Activated T-cell treated with anti-CD3 and anti-CD28 coated beads, Interleukin-2, amount 50 U/mL, for 1 hour (primary cell): ENCODE results near the gene NCAPG2.

Source experiments
- DNase-seq: peaks from one replicate; pipeline ENCODE4 v3.0.0-alpha.2; 2020

Gene NCAPG2, protein sequence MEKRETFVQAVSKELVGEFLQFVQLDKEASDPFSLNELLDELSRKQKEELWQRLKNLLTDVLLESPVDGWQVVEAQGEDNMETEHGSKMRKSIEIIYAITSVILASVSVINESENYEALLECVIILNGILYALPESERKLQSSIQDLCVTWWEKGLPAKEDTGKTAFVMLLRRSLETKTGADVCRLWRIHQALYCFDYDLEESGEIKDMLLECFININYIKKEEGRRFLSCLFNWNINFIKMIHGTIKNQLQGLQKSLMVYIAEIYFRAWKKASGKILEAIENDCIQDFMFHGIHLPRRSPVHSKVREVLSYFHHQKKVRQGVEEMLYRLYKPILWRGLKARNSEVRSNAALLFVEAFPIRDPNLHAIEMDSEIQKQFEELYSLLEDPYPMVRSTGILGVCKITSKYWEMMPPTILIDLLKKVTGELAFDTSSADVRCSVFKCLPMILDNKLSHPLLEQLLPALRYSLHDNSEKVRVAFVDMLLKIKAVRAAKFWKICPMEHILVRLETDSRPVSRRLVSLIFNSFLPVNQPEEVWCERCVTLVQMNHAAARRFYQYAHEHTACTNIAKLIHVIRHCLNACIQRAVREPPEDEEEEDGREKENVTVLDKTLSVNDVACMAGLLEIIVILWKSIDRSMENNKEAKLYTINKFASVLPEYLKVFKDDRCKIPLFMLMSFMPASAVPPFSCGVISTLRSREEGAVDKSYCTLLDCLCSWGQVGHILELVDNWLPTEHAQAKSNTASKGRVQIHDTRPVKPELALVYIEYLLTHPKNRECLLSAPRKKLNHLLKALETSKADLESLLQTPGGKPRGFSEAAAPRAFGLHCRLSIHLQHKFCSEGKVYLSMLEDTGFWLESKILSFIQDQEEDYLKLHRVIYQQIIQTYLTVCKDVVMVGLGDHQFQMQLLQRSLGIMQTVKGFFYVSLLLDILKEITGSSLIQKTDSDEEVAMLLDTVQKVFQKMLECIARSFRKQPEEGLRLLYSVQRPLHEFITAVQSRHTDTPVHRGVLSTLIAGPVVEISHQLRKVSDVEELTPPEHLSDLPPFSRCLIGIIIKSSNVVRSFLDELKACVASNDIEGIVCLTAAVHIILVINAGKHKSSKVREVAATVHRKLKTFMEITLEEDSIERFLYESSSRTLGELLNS

DNA sequence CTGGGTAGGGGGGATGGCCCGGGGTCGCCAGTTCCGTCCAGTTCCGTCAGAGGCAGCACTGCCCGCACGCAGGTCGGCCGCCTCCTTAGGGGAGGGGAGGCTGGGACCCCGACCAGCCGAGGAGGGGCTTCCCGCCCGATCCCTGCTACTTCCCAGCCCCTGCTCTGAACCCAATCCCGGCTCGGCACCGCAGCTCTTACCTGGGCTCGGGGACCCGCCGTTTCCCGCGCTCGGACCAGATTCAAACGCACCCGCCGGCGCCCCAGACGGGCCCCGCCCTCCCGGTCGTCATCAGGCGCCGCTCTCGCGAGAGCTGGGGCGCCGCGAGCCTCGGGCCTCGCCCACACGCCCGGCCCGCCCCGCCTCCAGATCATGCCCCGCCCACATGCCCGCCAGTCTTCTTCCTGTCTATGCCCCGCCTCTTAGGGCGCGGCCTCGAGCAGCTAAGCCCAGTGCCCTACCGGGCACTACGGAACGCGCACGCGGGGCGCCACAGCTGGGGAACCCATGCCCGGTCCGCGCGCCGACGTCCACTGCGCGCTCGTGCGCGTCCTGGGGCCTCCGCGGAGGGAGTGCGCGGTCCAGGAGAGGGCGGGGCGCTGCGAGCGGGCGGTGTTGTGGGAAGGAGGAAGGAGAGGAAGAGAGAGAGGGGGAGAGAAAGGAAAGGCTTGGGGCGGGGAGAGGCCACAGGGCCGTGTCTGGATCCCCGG, at the start of gene NCAPG2:
NCAPG2 (minus strand) TSS at position 281 of the 710 bp plus-strand sequence. CDS start 2,905 bp downstream, outside the sequence.
- DNase-seq = peak; percentile 98

DNA sequence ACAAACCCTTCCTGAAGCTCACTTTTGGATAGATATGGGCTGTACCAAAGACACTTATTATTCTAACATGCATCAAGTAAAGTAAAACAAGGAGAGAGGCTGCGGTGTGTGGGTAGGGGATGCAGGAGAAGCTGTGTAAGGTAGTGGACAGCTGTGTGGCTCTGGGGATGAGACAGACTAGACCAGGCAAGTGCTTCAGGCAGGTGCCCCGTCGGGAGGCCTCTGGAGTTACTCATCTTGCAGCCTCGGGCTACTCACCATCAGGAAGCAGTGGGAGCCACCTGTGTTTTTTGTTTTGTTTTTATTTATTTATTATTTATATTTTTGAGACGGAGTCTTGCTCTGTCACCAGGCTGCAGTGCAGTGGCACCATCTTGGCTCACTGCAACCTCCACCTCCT, 49.3 kb upstream of the NCAPG2 start:
- no peak for DNase-seq

DNA sequence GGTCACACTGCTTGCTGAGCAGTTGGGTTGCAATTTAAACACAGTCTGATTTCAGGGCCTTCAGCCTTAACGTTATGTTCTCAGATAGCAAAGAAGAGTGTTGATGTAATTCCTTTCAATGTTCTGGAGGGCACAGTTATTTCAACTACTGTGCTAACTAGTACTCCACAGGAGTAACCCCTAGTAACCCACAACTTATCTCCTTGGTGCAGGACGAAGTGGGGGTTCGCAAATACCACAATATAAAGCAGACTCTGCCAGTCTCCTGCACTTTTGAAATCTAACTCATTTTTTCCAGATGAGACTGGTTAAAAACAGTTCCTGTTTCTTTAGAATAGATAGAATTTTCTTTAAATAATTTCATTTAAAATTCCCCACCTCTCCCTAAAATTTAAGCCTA, 47.1 kb upstream of the NCAPG2 start:
- DNase-seq = no peak

DNA sequence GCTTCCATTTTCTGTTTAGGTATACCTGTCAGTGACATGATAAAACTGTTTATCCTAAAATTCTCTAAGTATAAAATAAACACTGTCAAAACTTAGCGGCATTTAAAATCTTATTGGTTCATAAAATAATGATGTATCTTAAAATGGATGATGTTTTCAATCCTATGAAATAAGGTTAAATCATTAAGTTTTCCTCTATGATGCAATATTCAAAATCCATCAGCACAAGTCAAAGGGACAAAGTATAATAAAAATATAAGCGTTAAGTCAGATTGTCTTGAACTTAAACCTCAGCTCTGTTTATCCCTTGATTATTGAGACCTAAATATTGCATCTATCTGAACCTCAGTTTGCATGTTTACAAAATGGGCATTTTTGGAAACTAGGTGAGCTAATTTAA, 46.6 kb upstream of the NCAPG2 start:
- no peak for DNase-seq

DNA sequence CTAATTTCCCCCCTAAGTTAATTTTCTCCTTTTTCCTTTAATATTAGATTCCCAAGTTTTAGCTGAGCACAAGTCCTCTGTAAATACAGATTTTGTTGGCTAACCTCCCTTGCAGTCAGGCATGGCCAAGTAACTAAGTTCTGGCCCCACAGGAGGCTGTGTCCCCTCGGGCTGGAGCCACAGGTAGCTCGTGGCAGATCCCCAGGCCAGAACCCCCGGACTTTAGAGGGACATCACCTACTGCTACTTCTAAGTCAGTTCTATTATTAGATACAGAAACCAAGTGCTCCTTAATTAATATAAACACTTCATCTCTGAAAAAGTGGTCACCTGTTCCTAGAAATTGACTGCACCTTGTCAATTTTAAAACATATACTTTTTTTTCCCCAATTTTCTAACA, 46.1 kb upstream of the NCAPG2 start:
- DNase-seq = no peak

DNA sequence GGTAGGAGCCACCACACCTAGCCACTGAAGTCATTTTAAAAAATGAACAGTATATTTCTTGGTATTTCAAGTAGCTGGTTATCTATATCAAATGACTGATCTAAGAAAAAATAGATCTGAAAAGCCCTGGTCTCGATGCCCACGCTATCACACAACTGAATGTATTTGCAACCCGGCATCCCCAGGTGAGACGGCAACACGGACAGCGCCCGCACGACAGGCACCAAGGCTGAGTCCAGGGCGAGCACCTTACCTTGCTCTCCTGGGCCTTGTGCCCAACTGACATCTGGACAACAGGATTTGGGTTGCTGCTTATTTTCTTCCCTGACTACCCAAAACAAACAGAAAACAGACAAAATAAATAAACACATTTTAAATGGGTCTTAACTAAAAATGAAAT, 44.8 kb upstream of the NCAPG2 start:
- DNase-seq = no peak

DNA sequence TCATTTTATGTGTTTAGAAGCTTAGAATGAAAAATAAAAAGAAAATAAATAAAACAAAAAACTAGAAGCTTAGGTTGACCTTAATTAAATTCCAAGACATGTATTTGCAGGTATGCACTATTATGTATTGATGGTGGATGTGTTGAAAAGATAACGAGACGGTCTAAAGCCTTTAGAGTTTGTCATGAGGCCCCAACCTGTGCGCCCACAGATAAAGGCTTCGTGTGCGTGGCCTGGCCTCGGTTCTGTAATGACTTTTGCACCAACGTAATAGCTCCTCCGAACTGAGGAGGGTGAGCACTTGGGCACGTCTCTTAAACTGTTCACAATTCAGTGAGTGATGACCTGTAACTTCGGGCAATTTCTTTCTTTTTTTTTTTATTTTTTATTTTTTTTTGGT, 43.7 kb upstream of the NCAPG2 start:
- DNase-seq = no peak

DNA sequence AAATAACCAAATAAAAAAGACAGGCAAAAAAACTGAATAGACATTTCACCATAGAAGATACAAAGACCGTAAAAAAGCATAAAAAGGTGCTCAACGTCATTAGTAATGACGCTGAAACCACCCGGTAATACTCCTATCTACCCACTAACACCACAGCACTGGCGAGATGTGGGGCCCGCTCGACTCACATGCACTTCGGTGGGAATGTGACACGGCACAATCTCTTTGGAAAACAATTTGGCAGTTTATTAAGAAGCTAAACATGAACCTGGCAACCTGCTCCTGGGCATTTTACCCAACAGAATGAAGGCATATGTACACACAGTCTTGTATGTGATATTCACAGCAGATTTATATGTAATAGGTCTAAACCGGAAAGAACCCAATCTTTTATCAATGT, 42.8 kb upstream of the NCAPG2 start:
- DNase-seq = no peak

DNA sequence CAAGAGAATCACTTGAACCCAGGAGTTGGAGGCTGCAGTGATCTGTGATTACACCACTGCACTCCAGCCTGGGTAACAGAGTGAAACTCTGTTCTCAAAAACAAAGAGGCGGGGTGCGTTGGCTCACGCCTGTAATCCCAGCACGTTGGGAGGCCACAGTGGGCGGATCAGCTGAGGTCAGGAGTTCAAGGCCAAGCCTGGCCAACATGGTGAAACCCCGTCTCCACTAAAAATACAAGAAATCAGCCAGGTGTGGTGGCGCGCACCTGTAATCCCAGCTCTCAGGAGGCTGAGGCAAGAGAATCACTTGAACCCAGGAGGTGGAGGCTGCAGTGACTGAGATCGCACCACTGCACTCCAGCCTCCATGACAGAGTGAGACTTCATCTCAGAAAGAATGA, 42.4 kb upstream of the NCAPG2 start:
- DNase-seq = no peak

DNA sequence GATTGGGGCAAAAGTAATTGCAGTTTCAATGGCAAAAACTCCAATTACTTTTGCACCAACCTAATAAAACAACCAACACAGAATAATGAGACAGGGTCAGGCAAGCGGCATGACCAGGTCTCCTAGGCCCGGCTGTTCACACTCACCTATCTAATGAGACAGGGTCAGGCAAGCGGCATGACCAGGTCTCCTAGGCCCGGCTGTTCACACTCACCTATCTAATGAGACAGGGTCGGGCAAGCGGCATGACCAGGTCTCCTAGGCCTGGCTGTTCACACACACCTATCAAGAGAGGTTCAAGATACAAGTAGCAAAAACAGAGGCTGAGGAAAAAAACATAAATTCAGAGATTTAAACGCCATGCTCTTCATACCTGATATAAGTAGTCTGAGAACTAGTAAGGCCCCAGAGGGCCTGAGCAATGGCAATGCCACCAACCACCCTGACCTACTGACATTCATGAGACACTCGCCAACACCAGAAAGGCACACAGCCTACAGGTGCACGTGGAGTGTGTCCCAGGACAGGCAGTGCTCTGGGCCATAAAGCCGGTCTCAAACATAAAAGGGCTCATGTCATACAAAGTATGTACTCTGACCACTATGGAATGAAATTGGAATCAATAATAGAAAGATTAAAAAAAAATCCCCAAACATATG, 40.6 kb upstream of the NCAPG2 start:
- DNase-seq = no peak

DNA sequence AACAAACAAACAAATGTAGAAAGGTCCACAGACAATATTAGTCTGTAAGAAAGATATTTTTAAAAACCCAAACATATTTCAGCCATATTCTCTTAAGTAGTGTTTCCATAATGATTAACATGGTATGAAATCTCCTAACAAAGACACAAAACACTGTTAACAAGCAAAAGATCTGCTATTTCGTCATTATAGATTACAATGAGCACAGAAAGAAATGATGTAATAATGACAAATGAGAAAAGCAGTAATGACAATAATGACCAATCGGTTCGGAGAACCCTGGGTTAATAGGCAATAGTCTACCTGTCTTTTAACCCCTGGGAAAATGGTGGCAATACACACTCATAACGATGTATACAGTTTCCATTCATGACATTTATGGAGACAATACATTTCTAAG, 39.5 kb upstream of the NCAPG2 start:
- no peak for DNase-seq

DNA sequence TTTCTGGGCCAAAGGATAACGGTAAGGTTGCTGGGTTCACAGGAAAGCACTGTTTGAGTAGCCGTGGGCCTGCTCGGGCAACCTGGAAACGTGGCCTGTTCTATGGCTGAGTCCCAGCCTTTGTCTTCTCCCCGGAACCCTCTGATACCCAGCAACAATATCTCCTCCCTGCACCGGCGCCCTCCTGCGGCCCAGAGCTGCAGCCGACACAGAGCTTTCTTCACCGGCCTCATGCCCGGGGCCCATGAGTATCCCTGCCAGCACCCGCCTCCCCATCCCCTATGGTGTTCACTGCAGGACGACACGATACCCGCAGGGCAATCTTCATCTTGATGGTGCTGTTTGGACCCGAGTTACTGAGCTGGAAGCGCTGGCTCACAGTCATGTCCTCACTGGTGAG, 38.6 kb upstream of the NCAPG2 start:
- no peak for DNase-seq

DNA sequence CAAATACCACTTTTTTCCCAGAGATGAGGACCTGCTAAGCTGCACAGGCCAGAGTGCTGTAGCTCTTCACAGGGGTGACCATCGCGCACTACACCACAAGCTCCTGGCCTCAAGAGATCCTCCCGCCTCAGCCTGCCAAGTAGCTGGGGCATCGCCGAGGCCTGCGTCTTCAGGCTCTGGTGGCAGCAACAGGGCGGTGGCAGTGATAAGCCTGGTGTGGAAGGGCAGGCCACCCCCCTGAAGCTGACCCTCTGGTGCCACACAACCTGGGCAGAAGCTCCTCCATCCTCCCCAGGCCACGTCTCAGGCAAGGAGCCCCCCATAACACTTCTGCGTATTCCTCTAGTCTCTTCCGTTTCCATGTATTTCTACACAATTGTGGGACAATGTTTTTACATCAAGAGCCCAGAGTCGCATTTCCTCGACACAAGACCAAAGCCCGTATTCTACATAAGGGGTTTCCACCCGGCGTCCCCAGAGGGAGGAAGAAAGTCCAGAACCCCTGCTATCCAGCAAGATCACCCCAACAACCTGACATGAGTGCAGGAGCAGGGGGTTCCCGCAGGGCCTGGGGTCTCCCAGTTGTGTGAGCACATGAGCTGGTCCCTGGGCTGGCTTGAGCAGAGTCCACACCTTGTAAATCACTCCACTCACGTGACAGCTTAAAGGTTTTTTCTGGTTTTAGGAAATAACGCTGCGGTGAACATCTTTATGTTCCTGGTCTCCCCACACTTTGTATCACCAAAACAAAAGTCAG, 37.6 kb upstream of the NCAPG2 start:
- DNase-seq = no peak

DNA sequence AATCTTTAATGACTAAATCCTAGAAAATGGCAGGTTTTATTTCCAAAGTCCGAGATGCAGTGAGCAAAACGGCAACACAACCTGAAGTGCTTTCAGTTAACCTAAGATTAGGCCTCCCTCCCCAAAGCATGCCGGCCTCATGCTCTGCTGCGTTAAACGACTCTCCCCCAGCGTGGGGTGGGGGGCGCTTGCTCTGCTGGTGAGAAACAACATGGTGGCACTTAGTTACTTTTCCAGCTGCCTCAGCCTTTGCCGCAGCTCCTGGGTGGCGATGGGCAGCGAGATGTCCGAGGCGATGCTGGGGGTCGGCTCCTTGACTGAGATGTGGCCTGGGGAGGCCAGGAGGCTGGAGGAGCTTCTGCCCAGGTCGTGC, 36.7 kb upstream of the NCAPG2 start:
- DNase-seq = no peak

DNA sequence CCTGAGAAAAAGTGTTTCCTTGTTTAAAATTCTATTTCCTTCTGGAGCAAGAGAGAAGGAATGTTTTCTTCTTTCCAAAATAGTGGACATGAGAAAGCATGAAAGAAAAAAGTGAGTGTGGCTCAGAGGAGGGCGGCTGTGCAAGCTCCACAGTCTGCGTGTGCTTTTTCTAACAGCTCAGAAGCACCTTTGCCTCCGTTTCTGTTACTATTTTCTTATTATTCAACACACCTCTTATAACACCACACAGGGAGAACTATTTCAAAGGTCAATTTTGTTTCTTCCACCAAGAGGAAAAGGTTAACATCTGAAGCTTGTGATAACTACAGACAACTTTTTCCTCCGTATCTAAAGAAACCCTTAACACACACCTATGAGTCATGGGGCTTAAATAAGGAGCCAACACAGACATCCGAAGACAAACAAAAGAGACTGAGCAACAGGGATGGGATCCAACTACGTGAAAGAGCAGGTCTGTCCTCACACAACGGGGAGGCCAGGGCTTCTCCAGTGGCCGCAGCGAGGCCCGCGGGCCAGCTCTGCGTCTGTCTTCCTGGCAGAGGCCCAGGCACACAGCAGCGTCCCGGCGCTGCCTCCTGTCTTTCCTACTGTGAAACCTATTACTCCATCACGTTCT, 36.2 kb upstream of the NCAPG2 start:
- DNase-seq = no peak

DNA sequence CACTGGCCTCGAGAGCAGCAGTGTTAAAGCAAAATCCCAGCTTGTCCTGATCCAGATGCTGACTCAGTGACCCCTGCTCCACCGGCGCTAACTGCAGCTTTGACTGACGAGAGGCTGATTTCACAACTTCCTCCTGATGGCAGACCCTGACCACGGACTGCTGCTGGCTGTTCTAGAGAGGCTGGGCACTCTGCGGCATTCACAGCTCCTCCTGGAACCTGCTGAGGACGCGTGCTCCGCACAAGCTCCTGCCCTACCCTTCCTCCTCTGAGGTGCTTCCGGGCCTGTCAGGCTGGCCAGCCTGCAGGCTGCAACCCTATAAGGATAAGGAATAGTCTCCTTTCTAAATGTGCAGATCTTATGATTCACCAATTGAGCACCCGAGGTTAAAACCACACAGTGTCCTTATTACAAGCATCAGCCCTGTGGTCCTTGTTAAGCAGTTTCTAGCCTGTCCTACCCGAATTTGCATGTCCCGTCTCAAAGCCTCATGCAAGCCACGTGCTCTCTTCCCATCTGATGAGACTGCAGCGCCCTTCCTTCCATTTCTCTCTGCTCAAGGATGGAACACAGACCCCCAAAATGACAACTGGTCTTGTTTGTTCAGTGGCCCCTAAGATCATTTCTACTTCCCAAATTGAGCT, 35.5 kb upstream of the NCAPG2 start:
- no peak for DNase-seq

DNA sequence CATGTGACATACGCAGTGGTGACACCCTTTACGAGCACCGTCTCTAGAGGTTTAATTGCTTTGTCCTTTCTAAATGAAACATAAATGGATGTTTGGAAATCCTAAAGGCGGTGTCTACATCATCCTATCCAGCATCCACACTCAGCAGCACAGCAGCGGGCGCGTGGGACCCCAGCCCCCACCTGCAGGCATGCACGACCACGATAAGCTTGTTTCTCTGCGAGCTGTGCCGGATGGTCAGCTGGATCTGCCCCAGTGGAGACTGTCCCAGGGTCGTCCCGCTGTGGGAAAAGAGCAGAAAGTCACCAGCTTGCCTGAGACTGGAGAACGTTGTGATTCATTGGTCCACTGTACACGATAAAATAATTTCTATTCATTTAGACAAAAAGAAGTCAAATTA, 34.2 kb upstream of the NCAPG2 start:
- DNase-seq = no peak

DNA sequence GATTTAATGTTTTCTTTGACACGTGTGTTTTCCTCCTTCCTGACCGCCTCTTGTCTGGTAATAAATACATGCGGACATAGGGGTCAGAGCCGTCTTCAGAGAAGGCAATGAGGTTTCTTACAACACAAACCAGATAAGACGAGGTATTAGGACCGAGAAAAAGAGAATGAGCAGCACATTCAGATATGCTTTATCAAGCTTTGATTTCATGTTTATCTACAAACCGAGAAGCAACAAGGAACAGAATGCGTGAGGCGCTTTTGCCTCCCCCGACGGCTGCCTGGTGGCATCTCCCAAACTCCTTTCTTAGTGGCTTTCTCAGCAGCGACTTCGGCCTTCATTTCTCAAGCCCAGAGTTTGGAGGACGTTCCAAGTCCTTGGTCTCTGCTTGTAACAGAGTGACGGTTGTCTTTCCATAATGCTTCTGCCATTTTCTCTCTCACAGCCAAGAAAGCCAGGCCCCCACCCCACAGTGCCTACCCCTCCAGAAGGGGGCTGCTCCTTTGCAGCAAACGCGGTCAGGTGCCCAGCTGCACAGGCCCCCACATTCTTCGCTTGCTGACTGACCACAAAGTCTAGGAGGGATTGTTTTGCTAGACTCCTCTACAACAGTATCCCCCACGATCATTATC, 32.6 kb upstream of the NCAPG2 start:
- DNase-seq = no peak

DNA sequence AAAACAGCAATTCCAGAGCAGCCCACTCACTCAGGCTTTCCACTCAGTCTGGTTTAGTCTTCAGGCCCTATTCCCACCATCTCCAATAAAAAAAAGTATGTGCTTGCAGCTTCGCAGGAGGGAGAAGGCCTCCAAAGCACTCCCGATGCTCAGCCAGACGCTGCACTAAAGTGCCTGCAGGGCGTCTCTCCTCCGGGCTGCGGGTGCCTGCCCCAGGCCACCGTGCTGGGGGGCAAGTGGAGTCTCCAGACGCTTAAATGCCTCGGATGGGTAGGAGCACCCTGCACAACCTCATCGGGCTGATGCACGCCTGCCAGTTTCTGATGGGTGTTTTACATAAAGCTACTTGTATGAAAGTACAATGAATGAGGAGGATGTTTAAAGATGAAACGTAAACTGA, 31.3 kb upstream of the NCAPG2 start:
- DNase-seq = no peak

DNA sequence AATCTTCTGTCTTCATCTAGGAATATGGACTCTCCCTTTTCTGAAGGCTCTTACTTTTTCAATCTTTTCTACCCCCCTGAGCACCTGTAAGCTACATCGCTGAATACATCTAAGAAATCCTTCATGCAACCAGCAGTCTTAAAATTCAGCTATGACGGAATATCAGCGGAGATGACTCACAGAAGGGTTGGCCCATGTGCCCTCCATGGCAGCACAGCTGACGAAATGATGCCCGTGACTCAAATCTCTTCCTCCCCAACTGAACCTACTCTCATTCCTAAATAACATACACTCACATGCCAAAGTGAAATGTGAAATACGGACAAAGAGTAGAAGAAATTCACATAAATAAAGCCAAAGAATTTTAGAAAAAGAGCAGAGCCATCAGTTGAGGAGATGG, 30.3 kb upstream of the NCAPG2 start:
- no peak for DNase-seq
